GF-D8 (cell line): ENCODE data around the gene IL20.

Experiments
- DNase-seq: peaks from one replicate; lab custom pipeline; 2025; lab: John Stamatoyannopoulos, UW

The IL20 gene

DNA sequence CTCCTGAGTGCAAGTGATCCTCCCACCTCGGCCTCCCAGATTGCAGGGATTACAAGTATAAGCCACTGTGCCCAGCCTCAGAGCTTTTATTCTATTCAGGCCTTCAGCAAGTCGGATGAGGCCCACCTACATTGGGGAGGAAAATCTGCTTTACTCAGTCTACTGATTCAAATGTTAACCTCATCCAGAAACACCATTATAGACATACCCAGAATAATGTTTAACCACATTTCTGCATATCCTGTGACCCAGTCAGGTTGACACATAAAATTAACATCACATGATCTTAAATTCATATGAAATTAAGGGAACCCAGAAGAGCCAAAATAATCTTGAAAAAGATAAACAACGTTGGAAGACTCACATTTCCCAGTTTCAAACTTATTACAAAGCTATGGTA, 14.9 kb downstream of the IL20 start:
- DNase-seq = no peak

DNA sequence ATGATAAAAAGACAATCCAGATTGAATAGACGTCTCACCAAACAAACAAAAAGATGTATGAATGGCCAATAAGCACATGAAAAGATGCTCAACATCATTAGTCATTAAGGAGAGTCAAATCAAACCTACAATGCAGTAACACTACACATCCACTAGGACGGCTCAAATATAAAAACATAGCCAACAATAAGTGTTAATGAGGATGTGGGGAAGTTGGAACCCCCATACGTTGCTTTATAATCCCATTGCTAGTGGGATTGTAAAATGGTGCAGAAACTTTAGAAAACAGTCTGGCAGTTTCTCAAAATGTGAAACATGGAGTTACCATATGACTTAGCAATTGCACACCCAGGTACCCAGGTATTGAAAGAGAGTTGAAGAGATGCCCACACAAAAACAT, 17.1 kb downstream of the IL20 start:
- DNase-seq = no peak

DNA sequence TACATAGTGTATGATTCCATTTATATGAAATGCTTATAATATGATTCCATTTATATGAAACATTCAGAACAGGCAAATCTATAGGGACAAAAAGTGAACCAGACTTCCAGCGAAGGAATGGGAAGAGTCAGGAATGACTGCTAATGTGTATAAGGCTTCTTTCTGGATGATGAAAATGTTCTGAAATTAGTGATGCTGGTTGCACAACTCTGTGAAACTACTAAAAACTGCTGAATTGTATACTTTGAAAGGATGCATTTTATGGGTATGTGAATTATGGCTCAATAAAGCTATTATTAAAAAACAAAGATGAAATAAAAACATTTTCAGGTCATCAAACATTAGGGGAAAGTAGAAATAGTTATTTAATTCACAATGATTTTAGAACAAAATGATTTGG, 17.7 kb downstream of the IL20 start:
- no peak for DNase-seq

DNA sequence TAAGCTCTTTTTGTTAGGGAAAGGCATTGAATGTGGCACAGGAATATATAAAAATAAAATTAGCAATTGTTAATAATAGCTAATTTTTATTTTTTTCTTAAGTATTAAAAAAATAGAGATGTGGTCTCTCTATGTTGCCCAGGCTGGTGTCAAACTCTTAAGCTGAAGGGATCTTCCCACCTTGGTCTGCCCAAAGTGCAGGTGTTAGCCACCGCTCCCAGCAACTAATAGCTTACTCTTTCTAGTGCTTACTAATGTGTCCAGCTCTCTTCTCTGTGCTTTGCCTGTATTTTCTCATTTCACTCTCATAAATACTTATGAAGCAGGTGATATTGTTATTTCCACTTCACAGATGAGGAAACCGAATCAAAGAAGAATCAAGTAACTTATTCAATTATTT, 18.5 kb downstream of the IL20 start:
- no peak for DNase-seq

DNA sequence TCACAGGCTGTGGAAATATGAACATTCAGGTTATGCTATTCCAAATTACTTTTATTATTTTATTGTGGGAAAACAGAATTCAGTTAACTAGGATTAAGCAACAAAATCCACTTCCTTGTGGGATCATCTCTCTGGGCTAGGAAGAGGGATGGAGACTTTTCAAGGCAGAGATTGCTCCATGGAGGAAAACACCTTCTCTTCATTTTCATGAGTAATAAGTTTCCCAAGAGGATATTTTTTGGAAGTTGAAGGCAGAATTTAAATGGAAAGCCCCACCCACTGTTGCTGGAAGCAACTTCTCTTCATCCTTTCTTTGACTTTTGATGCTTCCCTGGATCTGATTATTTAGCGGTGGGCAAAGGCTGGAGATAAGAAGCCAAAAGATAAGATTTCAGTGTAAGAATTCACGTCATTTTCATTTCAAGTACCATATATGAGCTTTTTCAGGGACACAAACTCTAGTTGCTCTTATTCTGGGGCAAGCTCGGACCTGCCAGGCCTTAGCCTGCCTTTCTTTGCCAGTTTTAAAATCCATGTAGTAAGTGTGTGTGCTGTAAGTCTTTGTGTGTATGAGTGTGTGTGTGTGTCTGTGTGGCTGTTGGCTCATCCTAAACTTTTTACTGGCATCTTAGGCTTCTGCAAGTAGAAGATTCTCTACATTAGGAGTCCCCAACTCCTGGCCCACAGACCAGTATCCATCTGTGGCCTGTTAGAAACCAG, 20.1 kb downstream of the IL20 start:
- no peak for DNase-seq

DNA sequence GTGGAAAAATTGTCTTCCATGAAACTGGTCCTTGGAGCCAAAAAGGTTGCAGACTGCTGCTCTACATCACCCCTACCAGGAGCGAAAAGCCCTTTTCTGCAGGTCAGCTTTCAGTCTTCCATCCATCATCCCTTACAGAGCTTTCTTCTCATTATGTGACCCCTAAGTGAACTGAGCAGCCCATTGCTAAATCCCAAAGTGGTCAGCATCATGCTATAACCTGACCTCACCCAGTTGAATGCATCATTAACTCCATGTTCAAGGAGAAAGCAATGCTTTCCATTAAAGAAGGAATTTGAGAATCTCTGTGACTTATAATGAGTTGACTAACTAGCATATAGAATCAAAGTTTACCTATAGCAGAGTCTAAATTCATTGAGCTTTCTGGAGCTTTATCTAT, 21.4 kb downstream of the IL20 start:
- DNase-seq = no peak

DNA sequence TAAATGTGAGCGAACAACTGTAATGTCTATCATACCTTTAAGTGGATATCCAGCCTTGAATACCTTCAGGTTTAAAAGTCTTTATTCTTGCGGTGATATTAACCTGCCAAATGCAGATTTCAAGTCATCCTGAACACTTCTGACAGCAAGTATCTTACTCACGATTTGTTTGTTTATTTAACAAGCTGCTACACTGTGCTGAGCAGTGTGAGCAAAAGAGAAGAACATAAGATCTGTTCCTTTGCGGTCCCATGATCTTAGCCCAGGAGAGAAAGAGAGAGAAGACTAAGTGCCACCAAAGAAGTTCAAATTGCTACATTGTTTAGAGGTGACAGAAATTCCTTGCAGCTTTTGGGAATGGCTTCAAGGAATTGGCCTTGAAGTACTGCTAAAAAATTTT, 22.3 kb downstream of the IL20 start:
- no peak for DNase-seq

DNA sequence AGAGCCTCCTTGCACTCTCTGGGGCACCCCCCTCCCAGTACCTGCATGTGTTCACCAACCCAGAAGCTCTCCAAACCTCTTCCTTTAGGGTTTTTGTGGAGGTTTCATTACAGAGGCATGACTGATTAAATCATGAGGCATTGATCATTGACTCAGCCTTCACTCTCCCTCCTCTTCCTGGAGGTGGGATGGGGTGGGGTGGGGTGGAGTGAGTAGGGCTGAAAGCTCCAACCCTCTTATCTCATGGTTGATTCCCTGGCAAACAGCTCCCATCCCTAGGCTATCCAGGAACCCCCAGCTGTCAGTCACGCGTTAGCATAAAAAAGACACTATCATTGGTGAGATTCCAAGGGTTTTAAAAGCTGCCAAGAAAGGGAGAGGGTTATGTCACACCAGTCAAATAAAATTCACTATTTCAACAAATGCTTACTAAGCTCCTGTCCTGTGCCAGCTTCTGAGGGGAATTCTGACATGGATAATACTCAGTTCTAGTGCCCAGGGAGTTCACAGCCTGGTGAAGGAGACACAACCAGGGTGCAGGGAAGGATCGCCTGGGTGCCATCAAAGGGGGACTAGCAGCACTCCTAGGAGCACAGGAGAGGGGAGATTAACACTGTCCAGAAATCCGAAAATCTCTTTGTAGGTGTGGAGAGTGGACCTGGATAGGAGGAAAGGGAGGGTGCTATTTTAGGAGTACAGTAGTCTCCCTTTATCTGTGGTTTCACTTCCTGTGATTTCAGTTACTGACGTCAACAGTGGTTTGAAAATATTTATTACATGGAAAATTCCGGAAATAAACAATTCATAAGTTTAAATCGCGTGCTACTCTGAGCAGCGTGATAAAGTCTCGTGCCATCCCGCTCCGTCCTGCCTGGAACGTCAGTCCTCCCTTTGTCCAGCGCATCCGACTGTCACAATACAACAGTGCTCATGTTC, 25.0 kb downstream of the IL20 start:
- no peak for DNase-seq

DNA sequence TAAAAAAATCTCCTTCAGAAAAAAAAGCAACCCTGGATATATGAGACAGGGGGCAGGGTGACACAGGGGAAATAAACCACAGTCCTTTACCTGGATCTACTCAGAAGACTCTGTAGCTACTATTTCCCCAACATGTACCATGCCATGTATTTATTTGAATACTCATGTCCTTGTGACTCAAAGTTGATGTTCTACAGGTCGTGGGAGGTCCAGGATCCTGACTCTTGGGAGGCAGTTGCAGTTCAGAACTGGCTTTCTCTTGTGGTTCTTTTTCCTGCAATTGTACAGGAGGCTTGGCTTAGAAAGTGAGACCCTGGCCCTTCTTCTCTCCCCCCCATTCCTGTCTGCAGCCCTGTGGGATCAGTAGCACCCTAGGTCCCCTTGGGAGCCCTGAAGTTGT, 26.0 kb downstream of the IL20 start:
- DNase-seq = no peak

DNA sequence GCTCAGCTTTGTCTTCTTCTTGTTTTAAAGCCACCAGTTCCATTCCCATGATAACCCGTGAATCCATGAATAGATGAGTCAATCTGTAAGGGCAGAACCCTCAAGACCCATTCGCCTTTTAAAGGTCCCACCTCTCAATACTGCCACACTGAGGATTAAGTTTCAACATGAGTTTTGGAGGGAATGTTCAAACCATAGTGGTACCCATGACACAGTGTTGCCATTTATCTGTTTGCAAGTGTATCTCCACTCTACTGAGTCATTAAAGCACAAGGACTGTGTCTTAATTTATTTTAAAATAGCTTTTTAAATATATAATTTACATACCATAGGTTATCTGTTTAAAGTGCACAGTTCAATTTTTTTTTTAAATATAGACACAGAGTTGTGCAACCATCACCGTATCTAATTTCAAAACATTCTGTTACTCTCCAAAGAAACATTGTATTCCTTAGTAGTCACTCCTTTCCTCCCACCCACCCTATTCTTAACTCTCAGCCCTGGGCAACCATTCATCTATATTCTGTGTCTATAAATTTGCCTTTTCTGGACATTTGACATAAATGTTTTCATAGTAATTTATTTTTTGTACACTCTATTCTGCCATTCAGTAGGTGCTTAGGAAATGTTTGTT, 27.0 kb downstream of the IL20 start:
- no peak for DNase-seq

DNA sequence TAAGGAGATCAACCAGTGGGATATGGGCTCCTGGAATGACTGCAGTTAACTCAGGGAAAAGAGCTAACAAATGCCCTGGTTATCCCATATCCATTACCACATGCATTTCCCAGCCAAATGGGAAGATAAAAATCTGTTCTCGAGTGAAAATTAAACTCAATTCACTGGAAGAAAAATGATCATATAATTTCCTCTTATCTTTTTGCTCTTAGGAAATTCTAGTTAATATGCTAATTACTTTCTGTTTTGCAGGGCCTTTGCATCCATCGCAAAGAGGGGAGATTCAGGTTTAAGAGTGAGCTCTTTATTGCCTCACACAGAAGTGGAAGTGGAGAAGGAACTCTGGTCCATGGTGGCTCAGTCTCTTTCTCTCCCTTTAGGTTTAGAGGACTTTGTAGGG, 28.0 kb downstream of the IL20 start:
- DNase-seq = no peak

DNA sequence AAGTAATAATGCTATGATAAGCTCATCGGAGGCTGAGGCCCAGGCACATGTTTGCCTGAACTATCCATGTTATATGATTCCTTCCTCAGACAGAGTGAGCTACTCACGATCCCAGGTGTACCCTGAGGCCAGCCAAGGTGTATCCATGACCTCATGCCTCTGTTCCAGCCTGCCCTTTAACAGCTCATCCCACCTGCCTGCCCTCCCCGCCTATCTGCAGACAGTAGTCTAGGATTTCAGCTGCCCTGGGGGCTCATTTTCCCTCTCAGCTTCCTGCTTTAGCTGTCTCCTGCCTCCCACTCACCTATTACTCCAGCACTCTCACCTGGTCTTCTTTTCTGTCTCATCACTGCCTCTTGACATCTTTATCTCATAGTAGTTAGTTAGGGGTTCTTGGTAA, 29.9 kb downstream of the IL20 start:
- no peak for DNase-seq

DNA sequence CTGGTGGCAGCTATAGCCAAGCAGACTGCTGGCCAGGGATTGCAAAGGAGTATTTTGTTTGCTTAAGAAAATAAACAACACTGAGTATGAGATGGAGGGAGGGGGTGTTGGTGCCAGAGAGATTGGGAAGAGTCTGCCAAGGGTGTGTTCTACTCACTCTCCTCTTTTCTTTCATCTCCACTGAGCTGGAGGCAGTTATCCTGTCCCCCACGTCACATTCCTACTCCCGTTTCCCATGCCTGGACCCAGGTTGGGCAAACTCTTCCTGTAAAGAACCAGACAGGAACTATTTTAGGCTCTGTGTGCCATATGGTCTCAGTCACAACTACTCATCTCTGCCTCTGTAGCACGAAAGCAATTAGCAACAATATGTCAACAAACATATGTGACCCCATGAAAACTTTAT, 30.4 kb downstream of the IL20 start:
- DNase-seq = no peak

DNA sequence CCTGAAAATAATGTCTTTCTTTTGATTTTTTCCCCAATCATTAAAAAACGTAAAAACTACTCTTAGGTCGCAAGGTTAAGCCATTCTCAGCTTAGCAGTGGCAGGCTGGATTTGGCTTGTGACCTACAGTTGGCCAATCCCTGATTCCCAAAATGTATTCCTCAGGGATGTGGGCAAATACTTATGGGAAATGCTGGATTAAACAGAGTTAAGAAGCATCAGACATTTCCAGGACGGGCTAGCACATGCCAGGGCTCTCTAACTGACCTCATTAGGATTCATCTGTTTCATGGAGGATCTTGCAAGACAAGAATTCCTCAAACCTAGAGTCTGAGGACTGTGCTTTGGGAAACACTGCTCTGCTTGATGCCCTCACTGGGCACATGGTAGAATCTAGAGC, 30.8 kb downstream of the IL20 start:
- no peak for DNase-seq

DNA sequence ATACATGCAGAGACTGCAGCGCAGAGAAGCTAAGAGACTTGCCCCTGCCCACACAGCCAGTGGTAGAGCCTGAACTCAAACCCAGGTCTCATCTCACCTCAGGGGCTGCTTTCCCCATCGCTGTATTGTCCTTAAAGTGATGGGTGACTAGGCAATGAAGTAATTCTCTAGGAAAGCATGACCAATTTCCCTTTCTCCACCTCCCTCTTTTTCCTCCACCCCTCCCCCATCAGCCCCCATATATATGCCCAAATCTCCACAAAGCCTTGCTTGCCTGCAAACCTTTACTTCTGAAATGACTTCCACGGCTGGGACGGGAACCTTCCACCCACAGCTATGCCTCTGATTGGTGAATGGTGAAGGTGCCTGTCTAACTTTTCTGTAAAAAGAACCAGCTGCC, 31.8 kb downstream of the IL20 start, which contains the start of gene IL24:
Gene IL24, plus strand, starts transcription at position 269 of the 400 bp plus-strand sequence. CDS start 390 bp downstream, outside the sequence.
- no peak for DNase-seq

DNA sequence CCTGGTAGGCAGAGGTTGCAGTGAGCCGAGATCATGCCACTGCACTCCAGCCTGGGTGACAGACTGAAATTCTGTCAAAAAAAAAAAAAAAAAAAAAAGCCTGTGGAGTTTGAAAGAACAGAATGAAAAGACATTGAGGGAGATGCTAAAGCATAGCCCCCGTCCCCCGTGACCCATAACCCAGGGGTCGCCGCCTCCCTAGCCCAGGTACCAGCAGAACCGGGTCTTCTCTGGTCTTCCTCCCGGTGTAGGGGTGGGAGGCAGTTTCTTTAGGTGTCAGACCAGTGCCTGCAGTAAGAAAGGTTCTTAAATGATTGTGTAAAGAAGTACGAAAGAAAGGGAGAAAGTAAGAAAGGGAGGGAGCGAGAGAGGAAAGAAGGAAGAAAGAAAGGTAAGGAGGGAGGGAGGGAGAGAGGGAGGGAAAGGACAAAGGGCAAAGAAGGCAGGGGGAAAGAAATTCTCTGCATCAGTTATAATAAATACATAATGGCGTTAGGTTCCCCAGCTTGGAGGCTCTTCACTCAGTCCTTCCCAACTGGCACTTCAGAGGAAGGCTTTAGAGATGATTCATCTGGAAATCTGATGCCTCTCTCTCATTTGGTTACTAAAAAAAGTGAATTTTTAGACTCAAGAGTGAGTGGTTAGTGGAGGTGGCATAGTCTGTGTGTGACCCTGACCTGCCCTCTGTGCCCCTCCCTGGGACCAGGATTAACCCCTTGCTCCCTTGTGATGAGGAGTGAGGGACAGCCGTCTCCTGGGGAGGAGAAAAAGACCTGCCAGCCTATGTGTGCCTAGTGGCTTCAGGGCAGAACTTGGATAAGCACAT, 32.9 kb downstream of the IL20 start:
- DNase-seq = no peak

DNA sequence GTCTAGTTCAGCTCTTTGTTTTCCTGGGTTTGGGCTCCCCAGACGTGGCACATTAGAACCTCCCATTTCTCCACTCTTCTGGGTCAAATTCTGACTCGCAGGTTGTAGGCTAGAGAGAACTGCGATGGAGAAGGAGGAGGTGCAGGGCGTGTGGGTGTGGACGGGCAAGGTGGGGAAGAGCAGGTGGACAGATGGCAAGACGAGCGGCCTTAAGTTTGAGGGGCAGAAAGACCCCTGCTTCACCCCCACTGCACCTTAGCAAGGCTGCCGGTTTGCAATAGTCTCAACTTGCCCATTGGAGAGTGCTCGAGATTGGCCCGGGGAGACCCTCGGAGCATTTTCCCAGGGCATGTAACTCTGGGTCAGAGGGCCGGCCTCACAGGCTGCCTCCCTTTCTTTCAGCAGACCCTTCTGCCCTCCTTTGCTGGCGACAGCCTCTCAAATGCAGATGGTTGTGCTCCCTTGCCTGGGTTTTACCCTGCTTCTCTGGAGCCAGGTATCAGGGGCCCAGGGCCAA, 33.5 kb downstream of the IL20 start:
- no peak for DNase-seq

DNA sequence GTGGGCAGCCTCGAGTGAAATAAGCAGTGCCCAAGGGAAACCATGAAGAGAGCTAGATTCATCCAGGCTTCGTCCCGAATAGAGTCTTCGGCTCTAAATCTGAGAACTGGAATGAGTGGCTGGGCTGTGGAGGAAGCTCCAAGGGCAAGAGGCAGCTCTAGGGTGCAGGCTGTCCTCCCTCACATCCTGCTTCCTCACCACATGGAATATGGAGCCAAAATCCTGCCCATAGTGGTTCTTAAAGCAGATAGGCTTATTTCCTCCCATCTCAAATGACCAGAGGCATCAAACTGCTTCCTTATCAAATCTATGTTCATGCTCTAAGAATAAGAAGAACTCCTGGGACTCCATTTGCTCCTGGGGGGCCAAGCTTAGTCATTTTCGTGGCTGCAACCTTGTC, 34.3 kb downstream of the IL20 start:
- DNase-seq = no peak

DNA sequence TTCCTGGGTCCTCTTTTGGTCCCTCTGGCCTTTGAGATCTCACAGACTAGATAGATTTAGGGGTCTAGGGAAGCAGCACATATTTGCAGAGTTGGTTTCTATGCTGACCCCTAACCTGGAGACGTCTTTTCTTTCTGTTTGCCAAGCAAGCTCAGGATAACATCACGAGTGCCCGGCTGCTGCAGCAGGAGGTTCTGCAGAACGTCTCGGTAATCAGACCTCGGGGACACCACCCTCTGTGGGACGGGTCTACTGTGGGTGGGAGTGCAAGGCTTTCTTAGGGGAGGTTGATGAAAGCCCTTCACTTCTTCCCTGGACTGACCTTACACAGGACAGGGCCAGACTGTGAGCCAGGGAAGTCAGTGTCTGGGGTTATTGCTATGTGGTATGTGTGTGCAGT, 34.7 kb downstream of the IL20 start:
- DNase-seq = no peak

DNA sequence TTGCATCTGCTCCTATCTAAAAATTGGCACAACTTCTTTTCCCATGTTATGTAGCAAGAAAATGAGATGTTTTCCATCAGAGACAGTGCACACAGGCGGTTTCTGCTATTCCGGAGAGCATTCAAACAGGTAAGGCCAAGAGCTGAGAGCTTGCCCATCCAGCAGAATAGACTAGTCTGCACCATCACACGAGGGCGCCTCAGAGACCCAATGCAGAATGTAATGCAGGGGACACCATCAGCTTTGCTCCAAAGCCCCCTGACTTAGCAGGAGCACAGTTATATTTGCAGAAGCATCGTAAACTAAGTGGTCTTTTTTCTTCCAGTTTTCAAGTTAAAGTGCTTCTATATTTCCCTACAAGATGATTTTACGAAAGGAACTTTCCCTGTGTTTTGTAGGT, 36.5 kb downstream of the IL20 start:
- no peak for DNase-seq

DNA sequence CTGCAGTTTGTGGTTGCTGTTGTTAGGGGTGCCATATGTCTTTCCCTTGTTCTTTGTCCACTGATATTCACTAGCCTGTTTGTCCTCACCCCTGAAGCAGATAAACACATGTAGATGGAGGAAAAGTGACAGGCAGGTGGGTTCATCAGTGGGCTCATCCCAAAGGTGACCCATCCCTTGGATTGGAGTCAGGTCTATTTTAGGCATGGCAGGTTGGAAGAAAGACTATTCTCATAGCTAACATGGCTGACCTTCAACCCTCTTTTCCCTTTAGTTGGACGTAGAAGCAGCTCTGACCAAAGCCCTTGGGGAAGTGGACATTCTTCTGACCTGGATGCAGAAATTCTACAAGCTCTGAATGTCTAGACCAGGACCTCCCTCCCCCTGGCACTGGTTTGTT, 37.3 kb downstream of the IL20 start:
- no peak for DNase-seq

DNA sequence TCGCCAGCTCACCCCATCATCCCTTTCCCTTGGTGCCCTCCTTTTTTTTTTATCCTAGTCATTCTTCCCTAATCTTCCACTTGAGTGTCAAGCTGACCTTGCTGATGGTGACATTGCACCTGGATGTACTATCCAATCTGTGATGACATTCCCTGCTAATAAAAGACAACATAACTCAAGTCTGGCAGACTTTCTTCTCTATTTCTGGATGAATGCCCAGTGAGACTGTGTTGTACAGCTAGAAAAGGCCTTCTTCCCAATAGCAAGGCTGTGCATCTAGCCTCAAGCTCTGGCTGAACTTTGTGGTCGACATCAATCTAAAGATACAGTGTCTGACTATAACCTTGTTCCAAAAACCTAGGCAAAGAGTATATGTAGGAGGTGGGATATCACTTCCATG, 38.3 kb downstream of the IL20 start:
- DNase-seq = no peak
